ENCODE results near the gene SYNDIG1L. TPM values are rescaled to one million over a fixed set of nuclear protein-coding genes. Genes with fewer than 3 reads are reported as not detected.

Gene SYNDIG1L
- total RNA-seq, 1 donor, result not detected

- H3K4me3 ChIP-seq (ENCODE audit: low read depth, low read length), result no peak overlapping the region
- DNase-seq (ENCODE audit: low read depth), result no peak
- no peak for TF ChIP-seq CTCF (IDR thresholded peaks at IDR 0.05; ENCODE audit: insufficient read depth, low read length)
Observed at GRCh38 chr14:74413627-74414026, 12.4 kb downstream of the SYNDIG1L start.

GRCh38 chr14:74412753-74413152 lies 13.3 kb downstream of the SYNDIG1L start:
- DNase-seq (ENCODE audit: low read depth), result no peak
- no peak for TF ChIP-seq CTCF (IDR thresholded peaks at IDR 0.05; ENCODE audit: insufficient read depth, low read length)
- H3K4me3 ChIP-seq (ENCODE audit: low read depth, low read length), result no peak overlapping the region

- no peak overlapping the region for H3K4me3 ChIP-seq (ENCODE audit: low read depth, low read length)
- no peak for TF ChIP-seq CTCF (IDR thresholded peaks at IDR 0.05; ENCODE audit: insufficient read depth, low read length)
Observed at GRCh38 chr14:74411671-74412070, 14.3 kb downstream of the SYNDIG1L start.

GRCh38 chr14:74409441-74409840 lies 16.6 kb downstream of the SYNDIG1L start:
- DNase-seq (ENCODE audit: low read depth), result no peak
- no peak overlapping the region for H3K4me3 ChIP-seq (ENCODE audit: low read depth, low read length)
- TF ChIP-seq CTCF (IDR thresholded peaks at IDR 0.05; ENCODE audit: insufficient read depth, low read length), result no peak

More at GRCh38 chr14:74411671-74412070, 14.3 kb downstream of the SYNDIG1L start:
- DNase-seq (ENCODE audit: low read depth), result no peak

- no peak overlapping the region for H3K4me3 ChIP-seq (ENCODE audit: low read depth, low read length)
- no peak for TF ChIP-seq CTCF (IDR thresholded peaks at IDR 0.05; ENCODE audit: insufficient read depth, low read length)
- no peak for DNase-seq (ENCODE audit: low read depth)
Observed at GRCh38 chr14:74408870-74409269, 17.1 kb downstream of the SYNDIG1L start.

- DNase-seq (ENCODE audit: low read depth), result no peak
- TF ChIP-seq CTCF (IDR thresholded peaks at IDR 0.05; ENCODE audit: insufficient read depth, low read length), result no peak
Observed at GRCh38 chr14:74407801-74408154, 18.2 kb downstream of the SYNDIG1L start.

GRCh38 chr14:74407021-74407800 lies 18.8 kb downstream of the SYNDIG1L start:
- H3K4me3 ChIP-seq (ENCODE audit: low read depth, low read length), result no peak overlapping the region
- no peak for DNase-seq (ENCODE audit: low read depth)
- TF ChIP-seq CTCF (IDR thresholded peaks at IDR 0.05; ENCODE audit: insufficient read depth, low read length), result no peak

More at GRCh38 chr14:74407801-74408154, 18.2 kb downstream of the SYNDIG1L start:
- no peak overlapping the region for H3K4me3 ChIP-seq (ENCODE audit: low read depth, low read length)
